Measurements from ENCODE around the gene FBXO3. TPM values are rescaled to one million over a fixed set of nuclear protein-coding genes. Genes with fewer than 3 reads are reported as not detected.

Gene FBXO3
- total RNA-seq, 1 donor from 2014 or later: 39.1 TPM

DNA sequence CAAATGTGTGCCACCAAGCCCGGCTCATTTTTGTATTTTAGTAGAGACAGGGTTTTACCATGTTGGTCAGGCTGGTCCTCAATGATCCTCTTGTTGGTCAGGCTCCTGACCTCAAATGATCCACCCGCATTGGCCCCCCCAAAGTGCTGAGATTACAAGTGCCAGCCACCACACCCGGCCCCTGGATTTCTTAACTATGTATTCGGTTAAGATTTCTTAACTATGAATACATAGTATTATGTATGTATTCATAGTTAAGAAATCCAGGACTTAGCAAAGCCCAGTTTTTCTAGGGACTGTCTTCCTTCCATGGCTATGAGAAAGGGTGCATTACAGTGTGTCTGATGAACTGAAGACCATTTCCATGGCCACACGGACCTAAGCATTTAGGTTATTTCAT, 75.4 kb downstream of the FBXO3 start:
- Histone ChIP-seq H3K9me3 (ENCODE audit: control insufficient read depth in 3 of 3, low read length in 3 of 3) (no peaks in the 10 kb centered on the region), H3K27ac (ENCODE audit: low read depth, low read length) (peak overlapping the region; percentile 4), H3K27me3 (ENCODE audit: control insufficient read depth in 3 of 3, insufficient read depth in 3 of 3, low read length in 3 of 3) (no peaks in the 10 kb centered on the region), H3K36me3 (ENCODE audit: control insufficient read depth in 3 of 3, insufficient read depth in 3 of 3, low read length in 3 of 3) (no peaks in the 10 kb centered on the region), H3K9ac (ENCODE audit: low read depth in 1 of 3, low read length in 3 of 3) (no peak overlapping the region), H3K4me3 (ENCODE audit: low read length in 3 of 3) (no peak overlapping the region), H3K4me1 (ENCODE audit: control insufficient read depth in 3 of 3, insufficient read depth in 3 of 3, low read length in 3 of 3) (peaks cover 54 to 72% (median 68%) of the 10 kb centered on the region in 3 donors)

DNA sequence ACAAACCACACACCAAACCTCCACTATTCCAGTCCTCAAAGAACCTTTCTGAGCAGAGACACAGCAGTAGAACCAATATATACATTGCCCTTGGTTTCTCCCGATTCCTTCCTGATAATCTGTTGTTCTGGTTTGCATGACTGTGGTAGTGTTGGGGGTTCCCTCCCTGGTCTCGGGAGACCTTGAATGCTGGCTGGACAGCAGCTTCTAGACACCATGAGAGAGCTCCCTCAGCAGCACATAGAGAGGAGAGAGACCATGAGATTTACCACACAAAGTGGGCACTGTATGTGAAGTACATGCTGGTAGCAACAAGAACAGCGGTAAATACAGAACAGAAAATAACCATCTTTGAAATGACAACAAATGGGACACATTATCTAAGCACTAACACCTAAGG, 76.3 kb downstream of the FBXO3 start:
- Histone ChIP-seq H3K9me3 (ENCODE audit: control insufficient read depth in 3 of 3, low read length in 3 of 3) (no peaks in the 10 kb centered on the region), H3K4me1 (ENCODE audit: control insufficient read depth in 3 of 3, insufficient read depth in 3 of 3, low read length in 3 of 3) (peaks cover 48 to 66% (median 64%) of the 10 kb centered on the region in 3 donors), H3K36me3 (ENCODE audit: control insufficient read depth in 3 of 3, insufficient read depth in 3 of 3, low read length in 3 of 3) (no peaks in the 10 kb centered on the region), H3K27me3 (ENCODE audit: control insufficient read depth in 3 of 3, insufficient read depth in 3 of 3, low read length in 3 of 3) (no peaks in the 10 kb centered on the region), H3K4me3 (ENCODE audit: low read length in 3 of 3) (no peak overlapping the region), H3K9ac (ENCODE audit: low read depth in 1 of 3, low read length in 3 of 3) (no peak overlapping the region), H3K27ac (ENCODE audit: low read depth, low read length) (no peak overlapping the region)

DNA sequence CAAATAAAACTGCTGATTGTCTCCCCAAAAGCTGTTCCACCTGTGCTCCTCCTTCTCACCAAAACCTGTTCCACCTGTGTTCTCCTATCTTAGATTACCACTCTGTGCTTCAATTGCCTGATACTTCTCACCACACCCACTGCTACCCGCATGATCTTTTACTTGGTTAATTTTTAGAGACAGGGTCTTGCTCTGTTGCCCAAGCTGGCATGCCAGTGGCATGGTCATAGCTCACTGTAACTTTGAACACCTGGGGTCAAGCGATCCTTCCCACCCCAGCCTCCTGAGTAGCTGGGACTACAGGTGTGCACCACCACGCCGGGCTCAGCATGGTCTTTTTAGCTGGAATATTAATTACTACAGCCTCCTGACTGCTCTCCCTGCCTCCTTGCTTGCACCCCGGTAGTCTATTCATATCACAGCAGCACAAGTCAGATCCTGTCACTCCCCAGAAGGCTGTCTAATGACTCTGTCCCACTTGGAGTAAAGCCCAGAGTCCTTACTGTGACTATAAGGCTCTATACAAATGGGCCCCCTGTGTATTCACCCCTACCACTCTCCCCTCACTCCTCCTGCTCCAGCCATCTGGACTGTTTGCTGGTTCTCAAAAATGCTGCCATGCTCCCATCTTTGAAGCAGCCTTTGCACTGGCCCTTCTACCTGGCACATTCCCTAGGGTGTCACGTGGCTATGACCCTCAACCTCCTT, 77.2 kb downstream of the FBXO3 start:
- H3K9me3 ChIP-seq (ENCODE audit: control insufficient read depth in 3 of 3, low read length in 3 of 3): no peaks in the 10 kb centered on the region
- no peaks in the 10 kb centered on the region for H3K36me3 ChIP-seq (ENCODE audit: control insufficient read depth in 3 of 3, insufficient read depth in 3 of 3, low read length in 3 of 3)
- H3K27me3 ChIP-seq (ENCODE audit: control insufficient read depth in 3 of 3, insufficient read depth in 3 of 3, low read length in 3 of 3): no peaks in the 10 kb centered on the region
- no peak overlapping the region for H3K27ac ChIP-seq (ENCODE audit: low read depth, low read length)
- H3K4me1 ChIP-seq (ENCODE audit: control insufficient read depth in 3 of 3, insufficient read depth in 3 of 3, low read length in 3 of 3): peaks cover 50 to 70% (median 67%) of the 10 kb centered on the region in 3 donors
- H3K4me3 ChIP-seq (ENCODE audit: low read length in 3 of 3): no peak overlapping the region
- no peak overlapping the region for H3K9ac ChIP-seq (ENCODE audit: low read depth in 1 of 3, low read length in 3 of 3)

DNA sequence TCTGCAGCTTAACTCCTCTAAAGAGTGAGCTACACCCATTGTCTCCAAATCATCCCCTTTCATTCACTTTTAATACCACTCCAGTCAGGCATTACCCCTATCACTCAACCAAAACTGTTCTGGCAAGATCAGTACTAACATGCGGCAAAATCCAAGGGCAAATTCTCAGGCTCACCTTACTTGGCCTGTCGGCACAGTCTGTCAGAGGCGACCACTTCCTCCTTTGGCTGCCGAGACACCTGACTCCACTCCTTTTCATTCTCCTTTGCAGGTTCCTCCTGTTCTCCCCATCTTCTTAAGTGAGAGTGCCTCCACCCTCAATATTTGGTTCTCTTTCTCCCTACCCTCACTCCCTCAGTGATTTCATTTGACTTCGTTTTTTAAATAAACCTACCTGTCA, 77.9 kb downstream of the FBXO3 start:
- Histone ChIP-seq H3K9ac (ENCODE audit: low read depth in 1 of 3, low read length in 3 of 3) (no peak overlapping the region), H3K4me1 (ENCODE audit: control insufficient read depth in 3 of 3, insufficient read depth in 3 of 3, low read length in 3 of 3) (peaks cover 50 to 69% (median 67%) of the 10 kb centered on the region in 3 donors), H3K27ac (ENCODE audit: low read depth, low read length) (no peak overlapping the region), H3K4me3 (ENCODE audit: low read length in 3 of 3) (no peak overlapping the region), H3K36me3 (ENCODE audit: control insufficient read depth in 3 of 3, insufficient read depth in 3 of 3, low read length in 3 of 3) (no peaks in the 10 kb centered on the region), H3K27me3 (ENCODE audit: control insufficient read depth in 3 of 3, insufficient read depth in 3 of 3, low read length in 3 of 3) (no peaks in the 10 kb centered on the region), H3K9me3 (ENCODE audit: control insufficient read depth in 3 of 3, low read length in 3 of 3) (no peaks in the 10 kb centered on the region)

DNA sequence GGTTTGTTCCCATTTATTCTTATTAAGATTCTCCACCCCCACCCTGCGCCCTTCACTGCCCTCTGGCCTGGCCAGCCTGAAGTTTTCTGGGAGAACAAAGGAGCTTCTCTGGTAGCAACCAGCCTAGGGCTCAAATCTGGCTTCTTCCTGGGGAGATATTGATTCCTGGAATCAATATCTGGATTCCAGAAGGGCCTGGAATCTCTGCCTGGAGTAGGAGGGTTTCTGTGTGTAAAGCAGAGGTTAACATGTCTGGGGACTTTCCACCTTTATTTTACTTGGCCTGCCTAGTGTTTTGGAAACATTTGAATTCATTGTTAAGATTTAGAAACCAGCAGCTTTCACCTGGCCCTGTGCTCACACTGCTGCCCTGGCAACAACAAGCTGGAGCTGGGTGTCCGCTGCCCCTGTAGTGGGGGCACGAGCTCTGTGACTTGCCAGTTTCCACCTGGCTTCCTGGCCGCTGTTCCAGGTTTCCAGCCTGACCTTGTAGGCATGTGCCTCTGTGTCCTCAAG, 79.2 kb downstream of the FBXO3 start:
- no peaks in the 10 kb centered on the region for H3K27me3 ChIP-seq (ENCODE audit: control insufficient read depth in 3 of 3, insufficient read depth in 3 of 3, low read length in 3 of 3)
- no peaks in the 10 kb centered on the region for H3K36me3 ChIP-seq (ENCODE audit: control insufficient read depth in 3 of 3, insufficient read depth in 3 of 3, low read length in 3 of 3)
- H3K4me3 ChIP-seq (ENCODE audit: low read length in 3 of 3): no peak overlapping the region
- no peaks in the 10 kb centered on the region for H3K9me3 ChIP-seq (ENCODE audit: control insufficient read depth in 3 of 3, low read length in 3 of 3)
- H3K4me1 ChIP-seq (ENCODE audit: control insufficient read depth in 3 of 3, insufficient read depth in 3 of 3, low read length in 3 of 3): peaks cover 55 to 69% (median 68%) of the 10 kb centered on the region in 3 donors
- peak overlapping the region in 1 of 3 donors; percentile 64 for H3K9ac ChIP-seq (ENCODE audit: low read depth in 1 of 3, low read length in 3 of 3)
- peak overlapping the region; percentile 82 for H3K27ac ChIP-seq (ENCODE audit: low read depth, low read length)

DNA sequence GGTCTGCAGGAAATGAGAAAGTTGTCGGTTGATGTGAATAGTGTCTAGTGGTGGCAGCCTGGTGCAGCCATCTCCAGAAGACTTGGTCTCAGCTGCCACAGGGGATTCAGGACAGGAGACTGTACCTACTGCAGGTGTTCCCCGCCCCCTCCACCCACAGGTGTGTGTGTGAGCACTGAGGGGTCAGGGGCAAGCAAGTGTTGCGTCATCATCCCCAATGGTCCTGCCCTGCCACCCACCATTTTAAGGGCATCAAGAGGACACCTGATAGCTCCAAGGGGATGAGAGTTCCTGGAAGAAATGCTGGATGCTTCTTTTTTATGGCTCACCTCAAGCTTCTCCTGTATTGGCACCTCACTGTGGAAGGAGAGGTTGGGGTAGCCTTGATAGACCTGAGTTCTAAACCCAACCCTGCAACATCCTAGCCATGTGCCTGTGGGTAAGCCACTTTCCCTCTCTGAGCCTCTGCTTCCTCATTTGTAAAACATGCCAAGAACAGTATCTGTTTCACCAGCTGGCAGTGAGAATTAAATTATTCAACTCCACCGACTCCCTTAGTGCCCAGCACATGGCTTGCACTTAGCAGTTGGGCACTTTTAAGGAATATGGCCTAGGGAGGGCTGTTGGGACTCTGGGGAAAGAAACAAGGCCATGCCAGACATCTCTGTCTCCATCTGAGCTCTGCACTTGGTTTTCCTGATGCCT, 79.8 kb downstream of the FBXO3 start:
- Histone ChIP-seq H3K4me1 (ENCODE audit: control insufficient read depth in 3 of 3, insufficient read depth in 3 of 3, low read length in 3 of 3) (peaks cover 50 to 68% (median 63%) of the 10 kb centered on the region in 3 donors), H3K4me3 (ENCODE audit: low read length in 3 of 3) (no peak overlapping the region), H3K9ac (ENCODE audit: low read depth in 1 of 3, low read length in 3 of 3) (peak overlapping the region in 1 of 3 donors; percentile 64), H3K36me3 (ENCODE audit: control insufficient read depth in 3 of 3, insufficient read depth in 3 of 3, low read length in 3 of 3) (no peaks in the 10 kb centered on the region), H3K9me3 (ENCODE audit: control insufficient read depth in 3 of 3, low read length in 3 of 3) (no peaks in the 10 kb centered on the region), H3K27me3 (ENCODE audit: control insufficient read depth in 3 of 3, insufficient read depth in 3 of 3, low read length in 3 of 3) (no peaks in the 10 kb centered on the region), H3K27ac (ENCODE audit: low read depth, low read length) (peak overlapping the region; percentile 82)

DNA sequence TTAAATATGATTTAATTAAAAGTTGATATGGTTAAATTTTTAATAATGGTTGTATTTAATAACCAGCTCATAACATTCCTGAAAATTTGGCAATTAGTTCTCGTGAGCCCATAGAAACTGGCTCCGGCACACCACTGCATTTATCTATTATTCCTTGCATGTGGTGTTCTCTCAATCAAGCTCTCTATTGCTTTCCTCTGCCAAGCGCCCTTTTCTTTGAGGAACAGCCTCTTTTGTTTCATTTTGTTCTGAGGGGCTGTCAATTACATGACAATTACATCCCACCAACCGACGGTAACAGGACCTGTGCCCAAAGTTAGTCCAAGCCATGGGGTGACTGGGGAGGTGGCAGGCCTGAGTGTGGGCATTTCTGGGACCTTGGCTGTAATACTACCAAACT, 81.8 kb downstream of the FBXO3 start:
- H3K9ac ChIP-seq (ENCODE audit: low read depth in 1 of 3, low read length in 3 of 3): peak overlapping the region in 1 of 3 donors; percentile 55
- peaks cover 50 to 65% (median 63%) of the 10 kb centered on the region in 3 donors for H3K4me1 ChIP-seq (ENCODE audit: control insufficient read depth in 3 of 3, insufficient read depth in 3 of 3, low read length in 3 of 3)
- H3K36me3 ChIP-seq (ENCODE audit: control insufficient read depth in 3 of 3, insufficient read depth in 3 of 3, low read length in 3 of 3): no peaks in the 10 kb centered on the region
- no peak overlapping the region for H3K4me3 ChIP-seq (ENCODE audit: low read length in 3 of 3)
- H3K27ac ChIP-seq (ENCODE audit: low read depth, low read length): peak overlapping the region; percentile 82
- H3K27me3 ChIP-seq (ENCODE audit: control insufficient read depth in 3 of 3, insufficient read depth in 3 of 3, low read length in 3 of 3): no peaks in the 10 kb centered on the region
- H3K9me3 ChIP-seq (ENCODE audit: control insufficient read depth in 3 of 3, low read length in 3 of 3): no peaks in the 10 kb centered on the region

DNA sequence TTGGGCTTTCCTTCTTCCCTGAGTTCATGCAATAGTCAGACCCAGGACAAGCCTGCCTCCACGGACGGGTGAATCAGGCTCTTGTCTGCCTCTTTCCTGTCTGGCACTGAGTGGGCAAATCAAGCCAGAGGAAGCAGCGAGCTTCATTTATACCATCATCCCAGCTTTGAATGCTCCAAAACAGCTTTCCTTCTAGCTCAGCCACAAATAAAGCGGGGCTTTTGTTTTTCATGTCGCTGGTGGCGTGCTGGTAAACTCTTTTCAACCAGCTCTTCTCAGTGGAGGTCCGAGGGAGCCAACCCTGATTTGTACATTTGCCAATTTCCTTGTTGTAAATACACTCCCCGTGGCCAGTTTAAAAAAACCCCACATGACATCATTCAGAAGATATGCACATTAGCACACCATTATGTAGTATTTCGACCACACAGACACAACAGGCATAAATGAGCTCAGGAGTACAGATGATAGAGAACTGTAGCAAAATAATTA, 82.3 kb downstream of the FBXO3 start:
- Histone ChIP-seq H3K36me3 (ENCODE audit: control insufficient read depth in 3 of 3, insufficient read depth in 3 of 3, low read length in 3 of 3) (no peaks in the 10 kb centered on the region), H3K4me3 (ENCODE audit: low read length in 3 of 3) (peak overlapping the region in 1 of 3 donors; percentile 16), H3K27me3 (ENCODE audit: control insufficient read depth in 3 of 3, insufficient read depth in 3 of 3, low read length in 3 of 3) (no peaks in the 10 kb centered on the region), H3K9ac (ENCODE audit: low read depth in 1 of 3, low read length in 3 of 3) (peak overlapping the region in 2 of 3 donors; percentile 27 to 55), H3K27ac (ENCODE audit: low read depth, low read length) (peak overlapping the region; percentile 82), H3K4me1 (ENCODE audit: control insufficient read depth in 3 of 3, insufficient read depth in 3 of 3, low read length in 3 of 3) (peaks cover 46 to 61% (median 59%) of the 10 kb centered on the region in 3 donors), H3K9me3 (ENCODE audit: control insufficient read depth in 3 of 3, low read length in 3 of 3) (no peaks in the 10 kb centered on the region)

DNA sequence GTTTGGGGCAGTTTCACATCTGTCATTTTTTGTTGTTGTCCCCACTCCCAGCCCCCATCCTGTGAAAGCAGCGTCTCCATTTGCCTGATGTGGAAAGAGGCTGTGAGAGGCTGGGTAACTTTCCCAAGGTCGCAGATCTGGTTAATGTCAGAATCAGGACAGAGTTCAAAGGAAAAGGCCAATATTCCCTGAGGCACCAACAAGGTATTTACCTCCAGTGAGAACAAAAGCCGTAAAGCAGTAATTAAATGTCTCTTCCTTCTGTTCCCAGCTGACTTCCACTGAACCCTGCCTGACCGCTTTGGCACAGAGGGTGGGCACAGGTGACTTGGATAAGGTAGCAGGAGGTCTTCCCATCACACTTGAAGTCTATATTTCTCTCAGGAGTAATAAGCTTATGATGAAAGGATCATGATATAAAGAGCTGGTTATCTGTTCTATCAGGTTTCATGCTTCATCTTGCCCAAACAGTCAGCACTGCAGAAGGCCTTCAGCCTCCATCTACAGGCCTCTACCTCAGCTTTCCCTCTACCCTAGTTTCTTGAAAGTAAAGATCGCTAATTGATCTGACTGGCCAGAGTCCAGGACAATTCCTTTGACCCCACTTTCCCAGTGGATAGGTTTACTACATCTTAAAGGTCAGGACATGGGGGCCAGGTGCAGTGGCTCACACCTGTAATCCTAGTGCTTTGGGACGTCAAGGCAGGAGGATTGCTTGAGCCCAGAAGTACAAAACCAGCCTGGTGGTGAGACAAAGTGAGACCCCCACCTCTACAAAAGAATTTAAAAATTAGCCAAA, 83.1 kb downstream of the FBXO3 start:
- no peaks in the 10 kb centered on the region for H3K36me3 ChIP-seq (ENCODE audit: control insufficient read depth in 3 of 3, insufficient read depth in 3 of 3, low read length in 3 of 3)
- no peaks in the 10 kb centered on the region for H3K9me3 ChIP-seq (ENCODE audit: control insufficient read depth in 3 of 3, low read length in 3 of 3)
- peak overlapping the region; percentile 82 for H3K27ac ChIP-seq (ENCODE audit: low read depth, low read length)
- no peaks in the 10 kb centered on the region for H3K27me3 ChIP-seq (ENCODE audit: control insufficient read depth in 3 of 3, insufficient read depth in 3 of 3, low read length in 3 of 3)
- H3K9ac ChIP-seq (ENCODE audit: low read depth in 1 of 3, low read length in 3 of 3): peak overlapping the region; percentile 8 to 55 (median 28)
- H3K4me1 ChIP-seq (ENCODE audit: control insufficient read depth in 3 of 3, insufficient read depth in 3 of 3, low read length in 3 of 3): peaks cover 43 to 53% (median 51%) of the 10 kb centered on the region in 3 donors
- no peak overlapping the region for H3K4me3 ChIP-seq (ENCODE audit: low read length in 3 of 3)
